H9 (cell line): ENCODE results near the gene PDZRN4. TPM values are rescaled to one million over a fixed set of nuclear protein-coding genes. Genes with fewer than 3 reads are reported as not detected.

Experiments
- DNase-seq: peaks from one replicate; pipeline ENCODE4 v3.0.0-alpha.2; 2017
- H2AFZ ChIP-seq: one replicate; pipeline ENCODE4 v1.6.1; 2013; ENCODE audit warnings: mild to moderate bottlenecking, low read length, control low read depth, moderate library complexity
- H2AK5ac ChIP-seq: 2 replicates; pipeline ENCODE4 v1.6.1; 2013; ENCODE audit warnings: low read length, control low read depth, mixed read lengths; ENCODE audit not compliant: insufficient read length
- H2BK120ac ChIP-seq: one replicate; pipeline ENCODE4 v1.6.1; 2013; ENCODE audit warnings: low read depth, mild to moderate bottlenecking, low read length, control low read depth, inconsistent platforms; ENCODE audit not compliant: poor library complexity, severe bottlenecking
- H2BK12ac ChIP-seq: 2 replicates; pipeline ENCODE4 v1.6.1; 2013; ENCODE audit warnings: low read length, control low read depth, mixed read lengths, low read depth; ENCODE audit not compliant: insufficient read length
- H2BK15ac ChIP-seq: 2 replicates; pipeline ENCODE4 v1.6.1; 2013; ENCODE audit warnings: low read depth, low read length, control low read depth
- H2BK20ac ChIP-seq: one replicate; pipeline ENCODE4 v1.6.1; 2013; ENCODE audit warnings: low read depth, mild to moderate bottlenecking, low read length, control low read depth, inconsistent platforms; ENCODE audit not compliant: poor library complexity, severe bottlenecking
- H2BK5ac ChIP-seq: 2 replicates; pipeline ENCODE4 v1.6.1; 2013; ENCODE audit warnings: low read length, control low read depth, mixed read lengths; ENCODE audit not compliant: insufficient read length
- H3K14ac ChIP-seq: 2 replicates; pipeline ENCODE4 v1.6.1; 2013; ENCODE audit warnings: low read length, control low read depth; ENCODE audit not compliant: insufficient read depth
- H3K18ac ChIP-seq: 2 replicates; pipeline ENCODE4 v1.6.1; 2013; ENCODE audit warnings: low read depth, mild to moderate bottlenecking, mixed read lengths, low read length, control low read depth; ENCODE audit not compliant: insufficient read length
- H3K23ac ChIP-seq: 2 replicates; pipeline ENCODE4 v1.6.1; 2013; ENCODE audit warnings: low read length, control low read depth, mixed read lengths, low read depth; ENCODE audit not compliant: insufficient read length
- H3K23me2 ChIP-seq: 2 replicates; pipeline ENCODE4 v1.6.1; 2013; ENCODE audit warnings: low read depth, mild to moderate bottlenecking, mixed read lengths, low read length, control low read depth; ENCODE audit not compliant: insufficient read length, poor library complexity, severe bottlenecking
- H3K27ac ChIP-seq: 2 replicates; pipeline ENCODE4 v1.5.1; 2013; ENCODE audit warnings: low read length, control low read depth, mixed read lengths, low read depth; ENCODE audit not compliant: insufficient read length
- H3K27me3 ChIP-seq: 2 replicates; pipeline ENCODE4 v1.6.1; 2013; ENCODE audit warnings: low read length, control low read depth, inconsistent platforms; ENCODE audit not compliant: insufficient read depth
- H3K4ac ChIP-seq: 2 replicates; pipeline ENCODE4 v1.6.1; 2013; ENCODE audit warnings: low read depth, mild to moderate bottlenecking, control low read depth, inconsistent platforms, low read length, moderate library complexity
- H3K4me1 ChIP-seq: 2 replicates; pipeline ENCODE4 v1.6.1; 2013; ENCODE audit warnings: low read length, control low read depth, inconsistent platforms; ENCODE audit not compliant: insufficient read depth
- H3K4me2 ChIP-seq: 2 replicates; pipeline ENCODE4 v1.6.1; 2013; ENCODE audit warnings: low read length, control low read depth, mixed read lengths; ENCODE audit not compliant: insufficient read length, insufficient read depth
- H3K56ac ChIP-seq: 2 replicates; pipeline ENCODE4 v1.6.1; 2013; ENCODE audit warnings: low read depth, mild to moderate bottlenecking, mixed read lengths, low read length, control low read depth; ENCODE audit not compliant: insufficient read length
- H3K79me1 ChIP-seq: 2 replicates; pipeline ENCODE4 v1.6.1; 2013; ENCODE audit warnings: low read depth, mild to moderate bottlenecking, moderate library complexity, low read length, control low read depth, inconsistent platforms; ENCODE audit not compliant: insufficient read depth, poor library complexity, severe bottlenecking
- H3K79me2 ChIP-seq: 2 replicates; pipeline ENCODE4 v1.6.1; 2013; ENCODE audit warnings: low read length, control low read depth, inconsistent platforms; ENCODE audit not compliant: insufficient read depth
- H3K9ac ChIP-seq: 2 replicates; pipeline ENCODE4 v1.6.1; 2013; ENCODE audit warnings: low read length, control low read depth, mixed read lengths; ENCODE audit not compliant: insufficient read length; ENCODE audit errors: extremely low read depth
- H3K9me3 ChIP-seq: one replicate; pipeline ENCODE4 v1.6.1; 2013; ENCODE audit warnings: low read depth, low read length, inconsistent platforms; ENCODE audit not compliant: control insufficient read depth
- H3T11ph ChIP-seq: one replicate; pipeline ENCODE4 v1.6.1; 2013; ENCODE audit warnings: mild to moderate bottlenecking, low read length, control low read depth, inconsistent platforms
- H4K20me1 ChIP-seq: one replicate; pipeline ENCODE4 v1.6.1; 2013; ENCODE audit not compliant: control insufficient read depth, insufficient read length, insufficient read depth
- H4K5ac ChIP-seq: 2 replicates; pipeline ENCODE4 v1.6.1; 2013; ENCODE audit warnings: low read depth, mild to moderate bottlenecking, mixed read lengths, low read length, control low read depth; ENCODE audit not compliant: insufficient read length
- H4K8ac ChIP-seq: replicated peaks from 2 replicates; pipeline ENCODE4 v1.6.1; 2013; ENCODE audit warnings: low read length, control low read depth, mixed read lengths, low read depth; ENCODE audit not compliant: insufficient read length
- H4K91ac ChIP-seq: 2 replicates; pipeline ENCODE4 v1.6.1; 2013; ENCODE audit warnings: low read depth, mild to moderate bottlenecking, moderate library complexity, mixed read lengths, low read length, control low read depth; ENCODE audit not compliant: insufficient read length
- H3K27ac Mint-ChIP-seq, 3 experiments: 2 replicates in 2 of 3; 3 replicates in 1 of 3; pipeline ENCODE4 v1.8.0; 2020 to 2021; ENCODE audit warnings: mixed read lengths in 3 of 3, mild to moderate bottlenecking in 1 of 3, moderate library complexity in 1 of 3
- H3K27me3 Mint-ChIP-seq: 2 replicates; pipeline ENCODE4 v1.8.0; 2021; ENCODE audit warnings: low read depth, mild to moderate bottlenecking, moderate library complexity, mixed read lengths
- H3K36me3 Mint-ChIP-seq, 3 experiments: 2 replicates in 2 of 3; 3 replicates in 1 of 3; pipeline ENCODE4 v1.8.0; 2020 to 2021; ENCODE audit warnings: low read depth in 3 of 3, mixed read lengths in 3 of 3; ENCODE audit not compliant: insufficient read depth in 1 of 3
- H3K4me1 Mint-ChIP-seq, 2 experiments: 2 replicates each; pipeline ENCODE4 v1.8.0; 2020; ENCODE audit warnings: mixed read lengths in 2 of 2
- H3K4me3 Mint-ChIP-seq, 2 experiments: 2 replicates in 1 of 2; 3 replicates in 1 of 2; pipeline ENCODE4 v1.8.0; 2020 to 2021; ENCODE audit warnings: mild to moderate bottlenecking in 2 of 2, mixed read lengths in 2 of 2, moderate library complexity in 1 of 2
- H3K9me3 Mint-ChIP-seq, 2 experiments: 2 replicates in 1 of 2; 3 replicates in 1 of 2; pipeline ENCODE4 v1.8.0; 2020; ENCODE audit warnings: mild to moderate bottlenecking in 2 of 2, mixed read lengths in 2 of 2, moderate library complexity in 1 of 2
- CTCF ChIP-seq: fragments of 200-600 bp; sonication (generic); conservative IDR thresholded peaks from 3 replicates; pipeline ENCODE4 v1.8.0; 2021; ENCODE audit warnings: antibody characterized with exemption, mild to moderate bottlenecking
- WGBS: extraction: QIAGEN DNeasy Blood & Tissue Kit; methylation state at CpG from one replicate; pipeline ENCODE4 v1.1.7; 2013; ENCODE audit warnings: missing lambda C conversion rate, low lambda C conversion rate, mixed read lengths; ENCODE audit not compliant: insufficient read length; ENCODE audit errors: extremely low coverage; 5-methylcytosine and 5-hydroxymethylcytosine counted together
- total RNA-seq: library from RNA; stranded (reverse); gene quantifications from 2 replicates; pipeline ENCODE4 v1.2.1, GENCODE V29; 2021

PDZRN4 gene
- total RNA-seq, 1 experiment from 2014 or later = not detected

DNA sequence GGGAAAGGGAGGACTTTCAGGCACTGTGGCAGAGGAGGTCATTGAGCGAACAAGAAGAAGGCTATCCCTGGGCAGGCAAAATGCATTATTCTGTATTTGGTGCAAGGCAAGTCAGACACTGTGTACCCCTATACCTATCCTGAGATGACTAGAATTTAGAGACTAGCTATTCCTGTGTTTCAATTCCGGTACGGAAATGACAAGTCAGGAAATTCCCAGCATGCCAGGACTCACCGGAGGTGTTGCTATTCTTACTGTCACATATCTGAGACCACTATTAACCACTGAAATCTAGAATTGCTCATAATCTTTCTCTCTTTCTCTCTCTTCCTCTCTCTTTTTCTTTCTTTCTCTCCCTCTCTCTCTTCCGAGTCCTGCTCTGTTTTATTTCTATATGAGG is 297.1 kb downstream of the PDZRN4 start:
- no peaks in the 10 kb centered on the region for H3K27me3 ChIP-seq
- Mint-ChIP-seq H3K27ac (no peak overlapping the region), H3K9me3 (no peaks in the 10 kb centered on the region), H3K27me3 (no peaks in the 10 kb centered on the region), H3K4me3 (no peak overlapping the region), H3K4me1 (no peaks in the 10 kb centered on the region), H3K36me3 (no peaks in the 10 kb centered on the region)
- H3K4me1 ChIP-seq = no peaks in the 10 kb centered on the region; the same call in 1 of the 2 replicates
- H3K9ac ChIP-seq = no peak overlapping the region
- no CpG with 5 or more reads among the region's 5 CpGs for WGBS
- no peaks in the 10 kb centered on the region for H3K79me1 ChIP-seq
- H3K4me2 ChIP-seq = no peak overlapping the region
- H4K91ac ChIP-seq = no peak overlapping the region
- no peak overlapping the region for H4K5ac ChIP-seq
- H2BK12ac ChIP-seq = no peak overlapping the region
- H4K8ac ChIP-seq = no peak overlapping the region
- H2BK120ac ChIP-seq = no peak overlapping the region
- H3K79me2 ChIP-seq = no peaks in the 10 kb centered on the region
- no peak overlapping the region for H3K4ac ChIP-seq
- no peak overlapping the region for H3K27ac ChIP-seq
- H3T11ph ChIP-seq = no peak overlapping the region
- no peaks in the 10 kb centered on the region for H4K20me1 ChIP-seq
- no peak for DNase-seq
- H2BK5ac ChIP-seq = no peak overlapping the region
- no peak overlapping the region for H2AFZ ChIP-seq
- TF ChIP-seq CTCF = no peak
- no peaks in the 10 kb centered on the region for H3K9me3 ChIP-seq
- H3K18ac ChIP-seq = no peak overlapping the region
- H3K14ac ChIP-seq = no peak overlapping the region
- no peak overlapping the region for H2AK5ac ChIP-seq
- H2BK15ac ChIP-seq = no peak overlapping the region
- H3K56ac ChIP-seq = no peak overlapping the region
- no peak overlapping the region for H3K23ac ChIP-seq
- no peak overlapping the region for H2BK20ac ChIP-seq
- H3K23me2 ChIP-seq = no peaks in the 10 kb centered on the region
